ENCODE measurements around the gene RASGRF2. TPM values are rescaled to one million over a fixed set of nuclear protein-coding genes. Genes with fewer than 3 reads are reported as not detected.

RASGRF2 gene
- total and polyA plus RNA-seq, 2 of the 13 experiments (the other 11 are each of a cell fraction or from before 2014, with no cell fraction given): 23.6 to 29.0 TPM

- TF ChIP-seq MXD1 (CRISPR knock-in tag; IDR thresholded peaks at IDR 0.05): peak; percentile 64; the same call in 1 of the 2 replicates
- no peak for TF ChIP-seq MEIS1 (CRISPR knock-in tag; IDR thresholded peaks at IDR 0.05; ENCODE audit: borderline replicate concordance)
- TF ChIP-seq ZNF609 (CRISPR knock-in tag; IDR thresholded peaks at IDR 0.05; ENCODE audit: borderline replicate concordance): no peak; the same call in 1 of the 2 replicates
- TF ChIP-seq SAFB2 (CRISPR knock-in tag; IDR thresholded peaks at IDR 0.05; ENCODE audit: borderline replicate concordance, low read depth): peak; percentile 1; the same call in 1 of the 2 replicates
- peak; percentile 31; the same call in 1 of the 2 replicates for TF ChIP-seq ARID4A (CRISPR knock-in tag; IDR thresholded peaks at IDR 0.05; ENCODE audit: borderline replicate concordance)
- TF ChIP-seq ZNF556 (CRISPR knock-in tag; IDR thresholded peaks at IDR 0.05; ENCODE audit: borderline replicate concordance): no peak
- TF ChIP-seq SMAD1 (CRISPR knock-in tag; IDR thresholded peaks at IDR 0.05; ENCODE audit: borderline replicate concordance, low read depth): no peak
- peak; percentile 43; the same call in 1 of the 2 replicates for TF ChIP-seq THAP8 (CRISPR knock-in tag; IDR thresholded peaks at IDR 0.05; ENCODE audit: borderline replicate concordance)
- TF ChIP-seq BCLAF1 (IDR thresholded peaks at IDR 0.05): no peak
- no peak for TF ChIP-seq GTF2F1 (IDR thresholded peaks at IDR 0.05; ENCODE audit: low read length)
- TF ChIP-seq TAF15 (IDR thresholded peaks at IDR 0.05; ENCODE audit: low read depth, low read length, poor library complexity, severe bottlenecking): no peak
- no peak for TF ChIP-seq ZNF761 (CRISPR knock-in tag; conservative IDR thresholded peaks at IDR 0.05)
These were observed 273.0 kb downstream of the RASGRF2 start, which contains the start of gene CKMT2 (continued) for GRCh38 chr5:81233080-81233634.

All from HepG2 (cell line).